Skeletal muscle cell (primary cell): ENCODE results near the gene RAP2A.

Source experiments
- DNase-seq: peaks from one replicate; pipeline ENCODE4 v3.0.0-alpha.2; 2010; ENCODE audit warnings: low read depth
- H3K4me3 ChIP-seq: 2 replicates; pipeline ENCODE4 v1.5.1; 2011; ENCODE audit warnings: low read depth, mild to moderate bottlenecking, control low read depth, low read length, moderate library complexity

RAP2A gene

GRCh38 chr13:97417698-97418097, 16.3 kb upstream of the RAP2A start:
- DNase-seq, result no peak
- no peak overlapping the region for H3K4me3 ChIP-seq

- no peak overlapping the region for H3K4me3 ChIP-seq
- no peak for DNase-seq
Observed at GRCh38 chr13:97422118-97423054, 11.6 kb upstream of the RAP2A start.

- no peak for DNase-seq
- no peak overlapping the region for H3K4me3 ChIP-seq
Observed at GRCh38 chr13:97423300-97424045, 10.5 kb upstream of the RAP2A start.

GRCh38 chr13:97425590-97425989, 8.4 kb upstream of the RAP2A start:
- H3K4me3 ChIP-seq, result no peak overlapping the region
- no peak for DNase-seq

GRCh38 chr13:97426695-97427094, 7.3 kb upstream of the RAP2A start:
- no peak overlapping the region for H3K4me3 ChIP-seq
- no peak for DNase-seq

GRCh38 chr13:97429681-97430081, 4.3 kb upstream of the RAP2A start:
- peak overlapping the region; percentile 29 for H3K4me3 ChIP-seq
- DNase-seq, result peak; percentile 59

- H3K4me3 ChIP-seq, result no peak overlapping the region
- DNase-seq, result no peak
Observed at GRCh38 chr13:97430296-97430695, 3.7 kb upstream of the RAP2A start.

GRCh38 chr13:97431171-97431764, 2.7 kb upstream of the RAP2A start:
- H3K4me3 ChIP-seq, result no peak overlapping the region
- DNase-seq, result no peak

- peak overlapping the region; percentile 57 for H3K4me3 ChIP-seq
- DNase-seq, result no peak
Observed at GRCh38 chr13:97432232-97432916, 1.6 kb upstream of the RAP2A start.

GRCh38 chr13:97432917-97433726, 847 bp upstream of the RAP2A start:
- peak overlapping the region; percentile 87 for H3K4me3 ChIP-seq
- peak; percentile 100 for DNase-seq

- no peak for DNase-seq
- peak overlapping the region; percentile 57 for H3K4me3 ChIP-seq
Observed at GRCh38 chr13:97434397-97435201, 630 bp downstream of the RAP2A start.

GRCh38 chr13:97435323-97435722, 1.4 kb downstream of the RAP2A start:
- peak overlapping the region; percentile 57 for H3K4me3 ChIP-seq
- no peak for DNase-seq

- DNase-seq, result no peak
Observed at GRCh38 chr13:97435794-97436193, 1.8 kb downstream of the RAP2A start.

GRCh38 chr13:97436845-97437244, 2.9 kb downstream of the RAP2A start:
- DNase-seq, result no peak
- H3K4me3 ChIP-seq, result no peak overlapping the region

More at GRCh38 chr13:97435794-97436193, 1.8 kb downstream of the RAP2A start:
- H3K4me3 ChIP-seq, result peak overlapping the region; percentile 57

- DNase-seq, result no peak
- no peak overlapping the region for H3K4me3 ChIP-seq
Observed at GRCh38 chr13:97437729-97438128, 3.8 kb downstream of the RAP2A start.

- H3K4me3 ChIP-seq, result no peak overlapping the region
- no peak for DNase-seq
Observed at GRCh38 chr13:97438856-97439595, 5.1 kb downstream of the RAP2A start.

- DNase-seq, result no peak
- H3K4me3 ChIP-seq, result no peak overlapping the region
Observed at GRCh38 chr13:97440598-97441170, 6.7 kb downstream of the RAP2A start.
